ENCODE data around the gene SLC2A4RG.

Gene SLC2A4RG, protein sequence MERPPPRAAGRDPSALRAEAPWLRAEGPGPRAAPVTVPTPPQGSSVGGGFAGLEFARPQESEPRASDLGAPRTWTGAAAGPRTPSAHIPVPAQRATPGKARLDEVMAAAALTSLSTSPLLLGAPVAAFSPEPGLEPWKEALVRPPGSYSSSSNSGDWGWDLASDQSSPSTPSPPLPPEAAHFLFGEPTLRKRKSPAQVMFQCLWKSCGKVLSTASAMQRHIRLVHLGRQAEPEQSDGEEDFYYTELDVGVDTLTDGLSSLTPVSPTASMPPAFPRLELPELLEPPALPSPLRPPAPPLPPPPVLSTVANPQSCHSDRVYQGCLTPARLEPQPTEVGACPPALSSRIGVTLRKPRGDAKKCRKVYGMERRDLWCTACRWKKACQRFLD

DNA sequence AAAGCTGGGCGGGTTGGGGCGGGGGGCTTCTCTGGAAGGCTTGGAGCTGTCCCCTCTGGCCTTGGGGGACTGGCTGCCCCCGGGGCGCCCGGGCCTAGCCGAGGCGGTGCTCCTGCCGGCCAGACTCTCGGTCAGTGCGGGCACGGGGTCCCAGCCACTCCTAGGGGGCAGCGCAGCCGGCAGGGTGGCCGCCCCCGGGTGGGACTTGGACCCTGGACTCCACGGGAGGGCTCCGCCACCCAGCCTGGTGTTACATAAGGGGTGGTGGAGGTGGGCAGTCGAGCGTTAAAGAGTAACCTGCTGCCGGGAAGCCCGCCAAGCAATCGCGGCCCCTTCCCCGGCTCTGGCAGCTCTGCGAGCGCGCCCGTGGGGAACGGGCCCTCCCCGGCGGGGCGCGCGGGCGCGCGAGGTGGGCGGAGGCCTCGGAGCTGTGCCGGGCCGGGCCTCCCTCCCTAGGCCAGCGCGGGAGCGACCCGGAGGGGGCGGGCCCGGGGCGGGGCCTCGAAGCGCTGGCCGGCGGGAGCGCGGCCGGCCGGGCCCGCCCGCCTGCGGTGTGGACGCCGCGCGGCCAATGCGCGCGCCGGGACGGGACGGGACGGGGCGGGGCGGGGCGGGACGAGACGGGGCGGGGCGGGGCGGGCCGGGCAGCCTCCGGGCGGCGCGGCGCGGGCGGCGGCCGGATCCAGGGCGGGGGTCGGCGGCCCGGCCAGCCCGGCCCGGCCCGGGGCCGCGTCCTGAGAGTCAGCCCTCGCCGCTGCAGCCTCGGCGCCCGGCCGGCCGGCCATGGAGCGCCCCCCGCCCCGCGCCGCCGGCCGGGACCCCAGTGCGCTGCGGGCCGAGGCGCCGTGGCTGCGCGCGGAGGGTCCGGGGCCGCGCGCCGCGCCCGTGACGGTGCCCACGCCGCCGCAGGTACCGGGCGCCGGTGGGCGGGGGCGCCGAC is at the start of gene SLC2A4RG:
SLC2A4RG (plus strand) TSS at position 647 of the 940 bp plus-strand sequence; CDS start at position 784, 137 bp downstream.
- TF ChIP-seq, protein P1, sequence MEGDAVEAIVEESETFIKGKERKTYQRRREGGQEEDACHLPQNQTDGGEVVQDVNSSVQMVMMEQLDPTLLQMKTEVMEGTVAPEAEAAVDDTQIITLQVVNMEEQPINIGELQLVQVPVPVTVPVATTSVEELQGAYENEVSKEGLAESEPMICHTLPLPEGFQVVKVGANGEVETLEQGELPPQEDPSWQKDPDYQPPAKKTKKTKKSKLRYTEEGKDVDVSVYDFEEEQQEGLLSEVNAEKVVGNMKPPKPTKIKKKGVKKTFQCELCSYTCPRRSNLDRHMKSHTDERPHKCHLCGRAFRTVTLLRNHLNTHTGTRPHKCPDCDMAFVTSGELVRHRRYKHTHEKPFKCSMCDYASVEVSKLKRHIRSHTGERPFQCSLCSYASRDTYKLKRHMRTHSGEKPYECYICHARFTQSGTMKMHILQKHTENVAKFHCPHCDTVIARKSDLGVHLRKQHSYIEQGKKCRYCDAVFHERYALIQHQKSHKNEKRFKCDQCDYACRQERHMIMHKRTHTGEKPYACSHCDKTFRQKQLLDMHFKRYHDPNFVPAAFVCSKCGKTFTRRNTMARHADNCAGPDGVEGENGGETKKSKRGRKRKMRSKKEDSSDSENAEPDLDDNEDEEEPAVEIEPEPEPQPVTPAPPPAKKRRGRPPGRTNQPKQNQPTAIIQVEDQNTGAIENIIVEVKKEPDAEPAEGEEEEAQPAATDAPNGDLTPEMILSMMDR (conservative IDR thresholded peaks at IDR 0.05): no peak
- peak within 1 kb of the TSS; percentile 95 for H3K27ac ChIP-seq

DNA sequence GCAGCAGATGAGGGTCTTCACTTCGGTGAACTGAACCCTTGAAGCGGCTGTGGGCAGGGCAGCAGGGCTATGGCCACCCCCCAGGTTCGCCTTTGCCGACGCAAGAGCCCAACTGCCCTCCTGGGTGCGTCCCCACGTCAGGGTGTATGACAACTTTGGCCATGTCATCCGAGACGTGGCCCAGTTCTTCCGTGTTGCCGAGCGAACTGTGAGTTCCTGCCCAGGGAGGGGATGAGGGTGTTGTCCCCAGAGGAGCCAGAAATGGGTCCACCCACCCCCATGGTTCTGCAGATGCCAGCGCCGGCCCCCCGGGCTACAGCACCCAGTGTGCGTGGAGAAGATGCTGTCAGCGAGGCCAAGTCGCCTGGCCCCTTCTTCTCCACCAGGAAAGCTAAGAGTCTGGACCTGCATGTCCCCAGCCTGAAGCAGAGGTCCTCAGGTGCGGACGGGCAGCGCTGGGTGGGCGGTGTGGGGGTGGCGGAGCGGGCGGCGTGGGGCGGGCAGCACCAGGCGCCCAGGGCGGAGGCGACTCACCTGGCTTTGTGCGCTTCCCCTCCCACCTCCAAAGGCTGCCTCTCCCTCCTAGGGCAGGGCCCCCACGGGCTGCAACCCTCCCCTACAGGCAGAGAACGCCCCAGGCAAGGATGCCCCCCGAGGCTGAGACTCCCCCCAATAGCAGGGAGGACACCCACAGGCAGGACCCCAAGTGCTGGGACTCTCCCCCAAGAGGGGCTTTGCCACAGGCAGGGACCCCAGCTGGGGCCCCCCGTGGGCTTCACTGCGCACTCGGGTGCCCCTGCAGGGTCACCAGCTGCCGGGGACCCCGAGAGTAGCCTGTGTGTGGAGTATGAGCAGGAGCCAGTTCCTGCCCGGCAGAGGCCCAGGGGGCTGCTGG is 49.3 kb upstream of the SLC2A4RG start:
- TF ChIP-seq, protein P1 (conservative IDR thresholded peaks at IDR 0.05): no peak
- no peak overlapping the region for H3K27ac ChIP-seq

DNA sequence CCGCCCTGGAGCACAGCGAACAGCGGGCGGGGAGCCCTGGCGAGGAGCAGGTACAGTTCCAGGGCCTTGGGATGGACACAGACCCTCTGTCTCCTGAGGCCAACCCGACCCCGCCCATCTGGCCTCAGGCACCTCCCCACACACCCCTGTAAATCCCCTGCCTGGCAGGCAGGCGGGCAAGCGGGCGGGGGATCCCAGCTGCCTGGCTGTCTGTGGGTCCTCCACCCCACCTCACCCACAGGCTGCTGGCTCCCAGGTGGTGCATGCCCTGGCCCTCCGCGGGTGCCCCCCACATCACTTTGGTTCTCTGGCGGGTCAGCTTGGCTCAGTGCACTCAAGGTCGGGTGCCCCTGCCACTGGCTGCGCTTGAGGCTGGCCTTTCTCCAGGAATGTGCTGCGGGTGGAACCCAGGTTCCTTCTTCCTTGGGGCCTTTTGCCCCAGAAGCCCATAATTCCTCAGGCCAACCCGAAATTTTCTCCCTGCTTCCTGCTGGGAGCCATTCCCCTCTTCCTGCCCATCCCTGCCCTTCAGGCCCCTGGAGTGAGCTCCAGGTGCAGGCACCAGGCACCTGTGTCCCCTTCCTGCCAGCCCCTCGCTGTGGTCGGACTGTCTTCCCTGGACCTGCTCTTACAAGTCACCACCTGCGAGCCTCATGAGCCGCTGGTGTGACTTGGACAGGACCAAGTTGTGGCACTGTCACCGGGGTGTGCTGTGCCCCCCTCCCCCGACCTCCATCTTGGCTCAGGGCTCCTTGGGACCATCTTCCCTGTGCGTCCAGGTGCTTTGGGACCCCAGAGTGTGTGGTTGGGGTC is 48.5 kb upstream of the SLC2A4RG start:
- TF ChIP-seq, protein P1 (conservative IDR thresholded peaks at IDR 0.05): no peak

DNA sequence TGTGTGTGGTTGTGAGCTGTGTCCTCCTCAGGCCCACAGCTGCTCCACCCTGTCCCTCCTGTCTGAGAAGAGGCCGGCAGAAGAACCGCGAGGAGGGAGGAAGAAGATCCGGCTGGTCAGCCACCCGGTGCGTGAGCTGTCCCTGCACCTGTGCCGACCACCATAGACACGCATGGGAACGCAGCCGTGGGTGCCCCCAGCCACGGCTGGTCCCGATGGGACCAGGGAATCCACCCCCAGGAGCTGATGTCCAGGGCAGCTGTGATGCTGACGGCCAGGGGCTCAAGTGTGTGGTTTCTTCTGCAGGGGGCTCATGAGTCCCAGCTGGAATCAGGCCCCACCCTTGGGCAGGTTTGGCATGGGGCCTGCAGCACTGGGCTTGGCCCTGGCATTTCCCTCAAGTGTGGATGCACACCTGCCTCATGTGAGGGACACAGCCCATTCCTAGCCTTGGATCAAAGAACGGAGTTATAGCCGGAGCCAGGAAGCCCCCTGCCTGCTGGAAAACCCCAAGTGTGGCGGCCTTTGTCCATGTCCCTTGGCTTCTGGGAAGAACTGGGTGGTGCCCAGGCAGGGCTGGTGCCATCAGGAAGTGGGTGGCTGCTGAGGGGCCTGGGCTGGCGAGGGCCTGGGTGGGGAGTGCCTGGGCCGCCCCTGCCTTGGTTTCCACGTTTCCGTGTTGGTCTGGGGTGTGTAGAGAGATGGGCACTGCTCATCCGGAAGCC is 47.7 kb upstream of the SLC2A4RG start:
- TF ChIP-seq, protein P1 (conservative IDR thresholded peaks at IDR 0.05): no peak
- H3K27ac ChIP-seq: no peak overlapping the region

More for the DNA sequence above, 48.5 kb upstream of the SLC2A4RG start:
- H3K27ac ChIP-seq: no peak overlapping the region

DNA sequence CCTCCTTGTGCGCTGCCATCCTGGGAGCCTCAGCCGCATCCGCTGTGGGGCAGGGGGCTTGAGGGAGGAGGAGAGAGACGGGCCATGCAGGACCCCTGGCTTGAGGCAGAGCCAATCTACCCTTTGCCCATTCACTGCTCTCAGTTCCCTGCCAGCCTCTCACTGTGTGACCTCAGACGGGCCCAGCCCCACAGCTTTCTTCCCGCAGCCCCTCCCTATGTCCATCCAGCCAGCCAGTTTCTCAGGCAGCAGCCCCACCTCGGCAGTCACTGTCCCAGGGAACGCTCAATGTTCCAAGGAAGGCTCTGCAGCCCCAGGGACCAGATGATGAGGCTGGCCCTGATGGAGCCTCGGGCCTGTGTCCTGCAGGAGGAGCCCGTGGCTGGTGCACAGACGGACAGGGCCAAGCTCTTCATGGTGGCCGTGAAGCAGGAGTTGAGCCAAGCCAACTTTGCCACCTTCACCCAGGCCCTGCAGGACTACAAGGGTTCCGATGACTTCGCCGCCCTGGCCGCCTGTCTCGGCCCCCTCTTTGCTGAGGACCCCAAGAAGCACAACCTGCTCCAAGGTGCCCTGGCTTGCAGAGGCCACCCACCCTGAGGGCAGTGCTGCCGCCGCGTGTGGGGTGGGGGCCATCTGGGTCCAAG is 47.0 kb upstream of the SLC2A4RG start:
- no peak overlapping the region for H3K27ac ChIP-seq
- TF ChIP-seq, protein P1 (conservative IDR thresholded peaks at IDR 0.05): no peak

Measured in VCaP (cell line).